H9 (cell line): ENCODE results near the gene AK4. TPM values are rescaled to one million over a fixed set of nuclear protein-coding genes. Genes with fewer than 3 reads are reported as not detected.

Experiments
- DNase-seq: peaks from one replicate; pipeline ENCODE4 v3.0.0-alpha.2; 2017
- H2AFZ ChIP-seq: one replicate; pipeline ENCODE4 v1.6.1; 2013; ENCODE audit warnings: mild to moderate bottlenecking, low read length, control low read depth, moderate library complexity
- H2AK5ac ChIP-seq: 2 replicates; pipeline ENCODE4 v1.6.1; 2013; ENCODE audit warnings: low read length, control low read depth, mixed read lengths; ENCODE audit not compliant: insufficient read length
- H2BK120ac ChIP-seq: one replicate; pipeline ENCODE4 v1.6.1; 2013; ENCODE audit warnings: low read depth, mild to moderate bottlenecking, low read length, control low read depth, inconsistent platforms; ENCODE audit not compliant: poor library complexity, severe bottlenecking
- H2BK12ac ChIP-seq: 2 replicates; pipeline ENCODE4 v1.6.1; 2013; ENCODE audit warnings: low read length, control low read depth, mixed read lengths, low read depth; ENCODE audit not compliant: insufficient read length
- H2BK15ac ChIP-seq: 2 replicates; pipeline ENCODE4 v1.6.1; 2013; ENCODE audit warnings: low read depth, low read length, control low read depth
- H2BK20ac ChIP-seq: one replicate; pipeline ENCODE4 v1.6.1; 2013; ENCODE audit warnings: low read depth, mild to moderate bottlenecking, low read length, control low read depth, inconsistent platforms; ENCODE audit not compliant: poor library complexity, severe bottlenecking
- H2BK5ac ChIP-seq: 2 replicates; pipeline ENCODE4 v1.6.1; 2013; ENCODE audit warnings: low read length, control low read depth, mixed read lengths; ENCODE audit not compliant: insufficient read length
- H3K14ac ChIP-seq: 2 replicates; pipeline ENCODE4 v1.6.1; 2013; ENCODE audit warnings: low read length, control low read depth; ENCODE audit not compliant: insufficient read depth
- H3K18ac ChIP-seq: 2 replicates; pipeline ENCODE4 v1.6.1; 2013; ENCODE audit warnings: low read depth, mild to moderate bottlenecking, mixed read lengths, low read length, control low read depth; ENCODE audit not compliant: insufficient read length
- H3K23ac ChIP-seq: 2 replicates; pipeline ENCODE4 v1.6.1; 2013; ENCODE audit warnings: low read length, control low read depth, mixed read lengths, low read depth; ENCODE audit not compliant: insufficient read length
- H3K23me2 ChIP-seq: 2 replicates; pipeline ENCODE4 v1.6.1; 2013; ENCODE audit warnings: low read depth, mild to moderate bottlenecking, mixed read lengths, low read length, control low read depth; ENCODE audit not compliant: insufficient read length, poor library complexity, severe bottlenecking
- H3K27ac ChIP-seq: 2 replicates; pipeline ENCODE4 v1.5.1; 2013; ENCODE audit warnings: low read length, control low read depth, mixed read lengths, low read depth; ENCODE audit not compliant: insufficient read length
- H3K27me3 ChIP-seq: 2 replicates; pipeline ENCODE4 v1.6.1; 2013; ENCODE audit warnings: low read length, control low read depth, inconsistent platforms; ENCODE audit not compliant: insufficient read depth
- H3K4ac ChIP-seq: 2 replicates; pipeline ENCODE4 v1.6.1; 2013; ENCODE audit warnings: low read depth, mild to moderate bottlenecking, control low read depth, inconsistent platforms, low read length, moderate library complexity
- H3K4me1 ChIP-seq: 2 replicates; pipeline ENCODE4 v1.6.1; 2013; ENCODE audit warnings: low read length, control low read depth, inconsistent platforms; ENCODE audit not compliant: insufficient read depth
- H3K4me2 ChIP-seq: 2 replicates; pipeline ENCODE4 v1.6.1; 2013; ENCODE audit warnings: low read length, control low read depth, mixed read lengths; ENCODE audit not compliant: insufficient read length, insufficient read depth
- H3K56ac ChIP-seq: 2 replicates; pipeline ENCODE4 v1.6.1; 2013; ENCODE audit warnings: low read depth, mild to moderate bottlenecking, mixed read lengths, low read length, control low read depth; ENCODE audit not compliant: insufficient read length
- H3K79me1 ChIP-seq: 2 replicates; pipeline ENCODE4 v1.6.1; 2013; ENCODE audit warnings: low read depth, mild to moderate bottlenecking, moderate library complexity, low read length, control low read depth, inconsistent platforms; ENCODE audit not compliant: insufficient read depth, poor library complexity, severe bottlenecking
- H3K79me2 ChIP-seq: 2 replicates; pipeline ENCODE4 v1.6.1; 2013; ENCODE audit warnings: low read length, control low read depth, inconsistent platforms; ENCODE audit not compliant: insufficient read depth
- H3K9ac ChIP-seq: 2 replicates; pipeline ENCODE4 v1.6.1; 2013; ENCODE audit warnings: low read length, control low read depth, mixed read lengths; ENCODE audit not compliant: insufficient read length; ENCODE audit errors: extremely low read depth
- H3K9me3 ChIP-seq: one replicate; pipeline ENCODE4 v1.6.1; 2013; ENCODE audit warnings: low read depth, low read length, inconsistent platforms; ENCODE audit not compliant: control insufficient read depth
- H3T11ph ChIP-seq: one replicate; pipeline ENCODE4 v1.6.1; 2013; ENCODE audit warnings: mild to moderate bottlenecking, low read length, control low read depth, inconsistent platforms
- H4K20me1 ChIP-seq: one replicate; pipeline ENCODE4 v1.6.1; 2013; ENCODE audit not compliant: control insufficient read depth, insufficient read length, insufficient read depth
- H4K5ac ChIP-seq: 2 replicates; pipeline ENCODE4 v1.6.1; 2013; ENCODE audit warnings: low read depth, mild to moderate bottlenecking, mixed read lengths, low read length, control low read depth; ENCODE audit not compliant: insufficient read length
- H4K8ac ChIP-seq: replicated peaks from 2 replicates; pipeline ENCODE4 v1.6.1; 2013; ENCODE audit warnings: low read length, control low read depth, mixed read lengths, low read depth; ENCODE audit not compliant: insufficient read length
- H4K91ac ChIP-seq: 2 replicates; pipeline ENCODE4 v1.6.1; 2013; ENCODE audit warnings: low read depth, mild to moderate bottlenecking, moderate library complexity, mixed read lengths, low read length, control low read depth; ENCODE audit not compliant: insufficient read length
- H3K27ac Mint-ChIP-seq, 3 experiments: 2 replicates in 2 of 3; 3 replicates in 1 of 3; pipeline ENCODE4 v1.8.0; 2020 to 2021; ENCODE audit warnings: mixed read lengths in 3 of 3, mild to moderate bottlenecking in 1 of 3, moderate library complexity in 1 of 3
- H3K27me3 Mint-ChIP-seq: 2 replicates; pipeline ENCODE4 v1.8.0; 2021; ENCODE audit warnings: low read depth, mild to moderate bottlenecking, moderate library complexity, mixed read lengths
- H3K36me3 Mint-ChIP-seq, 3 experiments: 2 replicates in 2 of 3; 3 replicates in 1 of 3; pipeline ENCODE4 v1.8.0; 2020 to 2021; ENCODE audit warnings: low read depth in 3 of 3, mixed read lengths in 3 of 3; ENCODE audit not compliant: insufficient read depth in 1 of 3
- H3K4me1 Mint-ChIP-seq, 2 experiments: 2 replicates each; pipeline ENCODE4 v1.8.0; 2020; ENCODE audit warnings: mixed read lengths in 2 of 2
- H3K4me3 Mint-ChIP-seq, 2 experiments: 2 replicates in 1 of 2; 3 replicates in 1 of 2; pipeline ENCODE4 v1.8.0; 2020 to 2021; ENCODE audit warnings: mild to moderate bottlenecking in 2 of 2, mixed read lengths in 2 of 2, moderate library complexity in 1 of 2
- H3K9me3 Mint-ChIP-seq, 2 experiments: 2 replicates in 1 of 2; 3 replicates in 1 of 2; pipeline ENCODE4 v1.8.0; 2020; ENCODE audit warnings: mild to moderate bottlenecking in 2 of 2, mixed read lengths in 2 of 2, moderate library complexity in 1 of 2
- CTCF ChIP-seq: fragments of 200-600 bp; sonication (generic); conservative IDR thresholded peaks from 3 replicates; pipeline ENCODE4 v1.8.0; 2021; ENCODE audit warnings: antibody characterized with exemption, mild to moderate bottlenecking
- WGBS: extraction: QIAGEN DNeasy Blood & Tissue Kit; methylation state at CpG from one replicate; pipeline ENCODE4 v1.1.7; 2013; ENCODE audit warnings: missing lambda C conversion rate, low lambda C conversion rate, mixed read lengths; ENCODE audit not compliant: insufficient read length; ENCODE audit errors: extremely low coverage; 5-methylcytosine and 5-hydroxymethylcytosine counted together
- total RNA-seq: library from RNA; stranded (reverse); gene quantifications from 2 replicates; pipeline ENCODE4 v1.2.1, GENCODE V29; 2021

Gene AK4
- total RNA-seq, 1 experiment from 2014 or later, result 45.6 TPM

GRCh38 chr1:65167586-65168242 lies 19.7 kb downstream of the AK4 start:
- Histone ChIP-seq H4K20me1 (no peaks in the 10 kb centered on the region), H3K27ac (no peak overlapping the region)
- WGBS, result no CpG with 5 or more reads among the region's 5 CpGs

More at GRCh38 chr1:65167586-65168242, 19.7 kb downstream of the AK4 start:
- Histone ChIP-seq H3K4ac (no peak overlapping the region), H2BK120ac (no peak overlapping the region), H3T11ph (no peak overlapping the region), H3K4me1 (peaks cover 22% of the 10 kb centered on the region), H4K8ac (no peak overlapping the region), H2BK15ac (no peak overlapping the region), H4K5ac (no peak overlapping the region), H3K23me2 (no peaks in the 10 kb centered on the region), H2AK5ac (no peak overlapping the region), H2AFZ (no peak overlapping the region), H3K4me2 (no peak overlapping the region), H2BK5ac (no peak overlapping the region), H3K9me3 (no peaks in the 10 kb centered on the region), H2BK12ac (no peak overlapping the region), H3K14ac (no peak overlapping the region), H3K23ac (no peak overlapping the region), H3K18ac (no peak overlapping the region), H4K91ac (no peak overlapping the region), H3K9ac (no peak overlapping the region), H3K56ac (no peak overlapping the region), H2BK20ac (no peak overlapping the region), H3K79me2 (peaks cover 67% of the 10 kb centered on the region; the same call in 1 of the 2 replicates), H3K79me1 (no peaks in the 10 kb centered on the region), H3K27me3 (no peaks in the 10 kb centered on the region)
- Mint-ChIP-seq H3K9me3 (no peaks in the 10 kb centered on the region), H3K27me3 (no peaks in the 10 kb centered on the region), H3K36me3 (peaks cover 0 to 2% (median 0%) of the 10 kb centered on the region in 3 experiments; a peak in 1 of 7 replicates), H3K4me3 (no peak overlapping the region), H3K4me1 (peaks cover 42 to 44% of the 10 kb centered on the region in 2 experiments), H3K27ac (peak overlapping the region in 1 of 3 experiments; percentile 4; a peak in 2 of 7 replicates)
- TF ChIP-seq CTCF, result no peak
- DNase-seq, result no peak
